Liver (tissue), 9 donors: ENCODE results near the gene KIF22. TPM values are rescaled to one million over a fixed set of nuclear protein-coding genes. Genes with fewer than 3 reads are reported as not detected.

ENCODE experiments used
- DNase-seq: peaks from one replicate; pipeline ENCODE4 v3.0.0-alpha.2; 2017; ENCODE audit warnings: low spot score
- H3K27ac ChIP-seq, 2 donors: one replicate each; pipeline ENCODE4 v1.7.0; 2013; ENCODE audit warnings: inconsistent platforms in 2 of 2, low read length in 2 of 2, control low read depth in 1 of 2, low read depth in 1 of 2, mild to moderate bottlenecking in 1 of 2
- H3K27me3 ChIP-seq, 4 donors: one replicate each; pipeline versions ENCODE4 v1.6.1 to v1.7.0; 2013; ENCODE audit warnings: low read length in 3 of 4, inconsistent platforms in 1 of 4, mild to moderate bottlenecking in 1 of 4, moderate library complexity in 1 of 4; ENCODE audit not compliant: control insufficient read depth in 4 of 4, insufficient read depth in 4 of 4
- H3K36me3 ChIP-seq, 4 donors: one replicate each; pipeline versions ENCODE4 v1.6.1 to v1.7.0; 2013; ENCODE audit warnings: low read length in 3 of 4, mild to moderate bottlenecking in 3 of 4, low read depth in 1 of 4, moderate library complexity in 1 of 4; ENCODE audit not compliant: control insufficient read depth in 4 of 4, insufficient read depth in 3 of 4
- H3K4me1 ChIP-seq, 4 donors: one replicate each; pipeline versions ENCODE4 v1.6.1 to v1.7.0; 2013; ENCODE audit warnings: low read length in 3 of 4, mild to moderate bottlenecking in 3 of 4, moderate library complexity in 1 of 4; ENCODE audit not compliant: control insufficient read depth in 4 of 4, insufficient read depth in 4 of 4
- H3K4me3 ChIP-seq, 3 donors: one replicate each; pipeline versions ENCODE4 v1.6.1 to v1.7.0; 2013; ENCODE audit warnings: low read length in 3 of 3, control low read depth in 1 of 3, low read depth in 1 of 3, mild to moderate bottlenecking in 1 of 3
- H3K9ac ChIP-seq, 2 donors: one replicate each; pipeline ENCODE4 v1.7.0; 2013; ENCODE audit warnings: low read length in 2 of 2, mild to moderate bottlenecking in 2 of 2, moderate library complexity in 2 of 2, control low read depth in 1 of 2, low read depth in 1 of 2
- H3K9me3 ChIP-seq, 4 donors: one replicate each; pipeline versions ENCODE4 v1.6.1 to v1.7.0; 2013; ENCODE audit warnings: low read length in 3 of 4; ENCODE audit not compliant: control insufficient read depth in 4 of 4
- EGR1 ChIP-seq, 2 donors: IDR thresholded peaks; 2 replicates each; pipeline ENCODE4 v1.6.1; 2016 to 2018; ENCODE audit warnings: antibody characterized with exemption in 2 of 2, low read depth in 2 of 2
- FOXA1 ChIP-seq: IDR thresholded peaks from 2 replicates; pipeline ENCODE4 v1.6.1; 2016; ENCODE audit warnings: antibody characterized with exemption
- FOXA2 ChIP-seq: IDR thresholded peaks from 2 replicates; pipeline ENCODE4 v1.6.1; 2016; ENCODE audit warnings: antibody characterized with exemption
- GABPA ChIP-seq, 2 donors: IDR thresholded peaks in 1 of 2; conservative IDR thresholded peaks in 1 of 2; 2 replicates each; pipeline ENCODE4 v1.6.1; 2016; ENCODE audit warnings: antibody characterized with exemption in 2 of 2, mild to moderate bottlenecking in 1 of 2, moderate library complexity in 1 of 2
- HNF4A ChIP-seq, 2 donors: conservative IDR thresholded peaks; 2 replicates each; pipeline ENCODE4 v1.6.1; 2016; ENCODE audit warnings: antibody characterized with exemption in 2 of 2, mild to moderate bottlenecking in 2 of 2
- NR2F2 ChIP-seq: IDR thresholded peaks from 2 replicates; pipeline ENCODE4 v1.6.1; 2016; ENCODE audit warnings: antibody characterized with exemption
- RAD21 ChIP-seq, 2 donors: IDR thresholded peaks; 2 replicates each; pipeline ENCODE4 v1.6.1; 2016; ENCODE audit warnings: antibody characterized with exemption in 2 of 2, mild to moderate bottlenecking in 2 of 2
- RXRA ChIP-seq, 2 donors: IDR thresholded peaks; 2 replicates each; pipeline ENCODE4 v1.6.1; 2017 to 2018; ENCODE audit warnings: antibody characterized with exemption in 2 of 2, mild to moderate bottlenecking in 1 of 2
- SP1 ChIP-seq: IDR thresholded peaks from 2 replicates; pipeline ENCODE4 v1.6.1; 2018; ENCODE audit warnings: antibody characterized with exemption, mild to moderate bottlenecking
- TAF1 ChIP-seq: conservative IDR thresholded peaks from 2 replicates; pipeline ENCODE4 v1.6.1; 2016; ENCODE audit warnings: antibody characterized with exemption, mild to moderate bottlenecking
- YY1 ChIP-seq: IDR thresholded peaks from 2 replicates; pipeline ENCODE4 v1.6.1; 2016; ENCODE audit warnings: antibody characterized with exemption, mild to moderate bottlenecking
- WGBS: extraction: QIAGEN DNeasy Blood & Tissue Kit; methylation state at CpG from one replicate; pipeline ENCODE4 v1.1.7; 2013; 5-methylcytosine and 5-hydroxymethylcytosine counted together
- polyA plus RNA-seq, 2 donors: library from polyadenylated mRNA; stranded (reverse) in 1 of 2; unstranded in 1 of 2; fragments of 200-250 nt in 1 of 2; fragments of >200 nt in 1 of 2; fragmentation: Nextera tagmentation in 1 of 2; extraction: Ambion mirVana in 1 of 2; gene quantifications; one replicate each; pipeline versions ENCODE4 v1.2.1 to v1.2.3, GENCODE V29; 2013 to 2015
- total RNA-seq, 2 donors: library from RNA; depleted of rRNA; stranded (reverse); fragments of >200 nt; gene quantifications; one replicate each; pipeline ENCODE4 v1.2.3, GENCODE V29; 2014
- TF ChIP-seq, protein P1 (sequence below): IDR thresholded peaks from 2 replicates; pipeline ENCODE4 v1.6.1; 2016; ENCODE audit warnings: antibody characterized with exemption, mild to moderate bottlenecking
- TF ChIP-seq, protein P2 (sequence below): IDR thresholded peaks from 2 replicates; pipeline ENCODE4 v1.6.1; 2016; ENCODE audit warnings: antibody characterized with exemption
- TF ChIP-seq, protein P3 (sequence below): IDR thresholded peaks from 2 replicates; pipeline ENCODE4 v1.6.1; 2016; ENCODE audit warnings: antibody characterized with exemption
- donor health status: healthy.
- donor health status: healthy.
- donor health status: healthy.
- donor health status: healthy.
- donor health status: healthy.

Gene KIF22
- total and polyA plus RNA-seq, 4 donors, result 15.0 to 80.1 (median 49.3) TPM

DNA sequence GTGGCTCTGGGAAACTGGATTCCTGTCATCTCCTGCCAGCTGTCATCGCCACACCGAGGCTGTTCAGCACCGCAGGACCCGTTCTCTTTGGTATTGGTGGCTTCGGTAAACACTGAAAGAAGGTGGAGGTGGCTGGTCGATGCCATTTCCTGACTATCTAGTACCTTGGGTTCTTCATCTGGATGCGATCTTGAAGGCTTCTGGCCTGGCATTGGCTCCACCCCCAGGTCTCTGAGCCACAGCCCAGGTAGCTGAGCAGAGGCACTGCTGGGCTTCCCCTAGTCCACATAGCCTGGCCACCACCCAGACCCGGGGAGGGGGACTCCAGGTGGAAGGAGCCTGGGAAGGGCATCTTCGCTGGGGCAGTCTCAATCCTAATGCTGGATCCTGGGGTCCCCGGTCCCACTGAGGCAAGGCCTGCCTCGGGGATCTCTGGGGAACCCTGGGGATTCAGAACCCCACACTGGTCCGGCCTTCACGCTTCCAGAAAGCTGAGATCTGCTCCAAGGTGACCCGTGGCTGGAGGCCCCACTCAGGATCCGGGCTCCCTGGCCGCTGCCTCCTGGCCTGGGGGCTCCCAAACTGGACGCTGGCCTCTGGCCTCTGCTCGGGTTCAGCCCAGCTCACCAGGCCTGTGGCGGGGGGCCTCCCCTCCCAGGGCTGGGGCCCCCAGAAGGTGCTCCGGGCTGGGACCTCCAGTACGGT, 46.6 kb upstream of the KIF22 start:
- no peaks in the 10 kb centered on the region for H3K4me1 ChIP-seq
- H3K9me3 ChIP-seq, result no peaks in the 10 kb centered on the region
- no peak for DNase-seq
- WGBS, result 91% methylated on average over 21 of the region's 21 CpGs
- H3K9ac ChIP-seq, result no peak overlapping the region
- H3K36me3 ChIP-seq, result no peaks in the 10 kb centered on the region
- no peak overlapping the region for H3K4me3 ChIP-seq
- H3K27me3 ChIP-seq, result no peaks in the 10 kb centered on the region
- no peak for TF ChIP-seq EGR1 (IDR thresholded peaks at IDR 0.05; ENCODE audit: low read depth in 2 of 2)
- no peak for TF ChIP-seq FOXA1
- TF ChIP-seq, protein P1, sequence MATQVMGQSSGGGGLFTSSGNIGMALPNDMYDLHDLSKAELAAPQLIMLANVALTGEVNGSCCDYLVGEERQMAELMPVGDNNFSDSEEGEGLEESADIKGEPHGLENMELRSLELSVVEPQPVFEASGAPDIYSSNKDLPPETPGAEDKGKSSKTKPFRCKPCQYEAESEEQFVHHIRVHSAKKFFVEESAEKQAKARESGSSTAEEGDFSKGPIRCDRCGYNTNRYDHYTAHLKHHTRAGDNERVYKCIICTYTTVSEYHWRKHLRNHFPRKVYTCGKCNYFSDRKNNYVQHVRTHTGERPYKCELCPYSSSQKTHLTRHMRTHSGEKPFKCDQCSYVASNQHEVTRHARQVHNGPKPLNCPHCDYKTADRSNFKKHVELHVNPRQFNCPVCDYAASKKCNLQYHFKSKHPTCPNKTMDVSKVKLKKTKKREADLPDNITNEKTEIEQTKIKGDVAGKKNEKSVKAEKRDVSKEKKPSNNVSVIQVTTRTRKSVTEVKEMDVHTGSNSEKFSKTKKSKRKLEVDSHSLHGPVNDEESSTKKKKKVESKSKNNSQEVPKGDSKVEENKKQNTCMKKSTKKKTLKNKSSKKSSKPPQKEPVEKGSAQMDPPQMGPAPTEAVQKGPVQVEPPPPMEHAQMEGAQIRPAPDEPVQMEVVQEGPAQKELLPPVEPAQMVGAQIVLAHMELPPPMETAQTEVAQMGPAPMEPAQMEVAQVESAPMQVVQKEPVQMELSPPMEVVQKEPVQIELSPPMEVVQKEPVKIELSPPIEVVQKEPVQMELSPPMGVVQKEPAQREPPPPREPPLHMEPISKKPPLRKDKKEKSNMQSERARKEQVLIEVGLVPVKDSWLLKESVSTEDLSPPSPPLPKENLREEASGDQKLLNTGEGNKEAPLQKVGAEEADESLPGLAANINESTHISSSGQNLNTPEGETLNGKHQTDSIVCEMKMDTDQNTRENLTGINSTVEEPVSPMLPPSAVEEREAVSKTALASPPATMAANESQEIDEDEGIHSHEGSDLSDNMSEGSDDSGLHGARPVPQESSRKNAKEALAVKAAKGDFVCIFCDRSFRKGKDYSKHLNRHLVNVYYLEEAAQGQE, result no peak
- TF ChIP-seq SP1, result no peak
- TF ChIP-seq RAD21 (IDR thresholded peaks at IDR 0.05), result no peak
- no peak for TF ChIP-seq RXRA (IDR thresholded peaks at IDR 0.05)
- no peak for TF ChIP-seq YY1
- no peak for TF ChIP-seq FOXA2
- TF ChIP-seq NR2F2, result no peak
- TF ChIP-seq, protein P2, sequence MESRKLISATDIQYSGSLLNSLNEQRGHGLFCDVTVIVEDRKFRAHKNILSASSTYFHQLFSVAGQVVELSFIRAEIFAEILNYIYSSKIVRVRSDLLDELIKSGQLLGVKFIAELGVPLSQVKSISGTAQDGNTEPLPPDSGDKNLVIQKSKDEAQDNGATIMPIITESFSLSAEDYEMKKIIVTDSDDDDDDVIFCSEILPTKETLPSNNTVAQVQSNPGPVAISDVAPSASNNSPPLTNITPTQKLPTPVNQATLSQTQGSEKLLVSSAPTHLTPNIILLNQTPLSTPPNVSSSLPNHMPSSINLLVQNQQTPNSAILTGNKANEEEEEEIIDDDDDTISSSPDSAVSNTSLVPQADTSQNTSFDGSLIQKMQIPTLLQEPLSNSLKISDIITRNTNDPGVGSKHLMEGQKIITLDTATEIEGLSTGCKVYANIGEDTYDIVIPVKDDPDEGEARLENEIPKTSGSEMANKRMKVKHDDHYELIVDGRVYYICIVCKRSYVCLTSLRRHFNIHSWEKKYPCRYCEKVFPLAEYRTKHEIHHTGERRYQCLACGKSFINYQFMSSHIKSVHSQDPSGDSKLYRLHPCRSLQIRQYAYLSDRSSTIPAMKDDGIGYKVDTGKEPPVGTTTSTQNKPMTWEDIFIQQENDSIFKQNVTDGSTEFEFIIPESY, result no peak
- no peak for TF ChIP-seq TAF1
- H3K27ac ChIP-seq, result peak overlapping the region in 1 of 2 donors; percentile 20

DNA sequence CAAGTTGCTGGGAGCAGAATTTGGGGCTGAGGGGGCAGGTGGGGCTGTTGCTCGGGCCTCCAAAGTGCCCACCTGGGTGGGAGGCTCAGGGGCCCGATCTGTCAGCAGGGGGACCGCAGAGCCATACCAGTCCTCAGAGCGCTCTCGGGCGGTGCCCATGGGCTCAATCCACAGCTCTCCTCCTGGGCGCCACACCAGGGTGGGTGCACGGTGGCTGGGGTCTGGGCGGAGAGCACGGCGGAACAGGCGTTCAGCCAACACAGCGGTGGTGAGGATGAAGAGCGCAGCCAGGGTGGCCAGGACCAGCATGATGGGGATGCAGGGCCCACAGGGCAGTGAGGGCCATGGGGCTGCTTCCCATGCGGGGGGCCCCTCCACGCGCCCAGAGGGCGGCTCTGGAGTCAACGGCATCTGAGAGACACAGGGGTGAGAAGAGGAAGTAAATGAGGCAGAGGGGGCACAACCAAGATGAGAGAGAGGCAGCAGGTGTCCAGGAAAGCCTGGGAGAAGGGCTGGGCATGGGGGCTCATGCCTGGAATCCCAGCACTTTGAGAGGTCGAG, 45.9 kb upstream of the KIF22 start:
- Histone ChIP-seq H3K27ac (peak overlapping the region in 1 of 2 donors; percentile 44), H3K27me3 (no peaks in the 10 kb centered on the region), H3K9ac (peak overlapping the region in 1 of 2 donors; percentile 12), H3K36me3 (no peaks in the 10 kb centered on the region), H3K9me3 (no peaks in the 10 kb centered on the region), H3K4me3 (no peak overlapping the region), H3K4me1 (no peaks in the 10 kb centered on the region)
- DNase-seq, result no peak
- WGBS, result 89% methylated on average over 20 of the region's 20 CpGs
- no peak for TF ChIP-seq FOXA1
- TF ChIP-seq NR2F2, result no peak
- TF ChIP-seq HNF4A (conservative IDR thresholded peaks at IDR 0.05), result no peak
- TF ChIP-seq YY1, result no peak
- TF ChIP-seq, protein P3, sequence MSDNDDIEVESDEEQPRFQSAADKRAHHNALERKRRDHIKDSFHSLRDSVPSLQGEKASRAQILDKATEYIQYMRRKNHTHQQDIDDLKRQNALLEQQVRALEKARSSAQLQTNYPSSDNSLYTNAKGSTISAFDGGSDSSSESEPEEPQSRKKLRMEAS, result no peak
- TF ChIP-seq RXRA (IDR thresholded peaks at IDR 0.05), result no peak
- TF ChIP-seq, protein P2, result no peak
- no peak for TF ChIP-seq GABPA (IDR thresholded peaks at IDR 0.05 in 1 of 2, conservative IDR thresholded peaks at IDR 0.05 in 1 of 2)
